Parathyroid adenoma (tissue), 2 donors: ENCODE data around the gene JUP.

Experiments used
- H2AFZ ChIP-seq: fragments of 300-600 bp; sonication (generic); one replicate; pipeline ENCODE4 v1.7.0; 2017; ENCODE audit warnings: antibody characterized with exemption, mild to moderate bottlenecking
- H3K27ac ChIP-seq: fragments of 300-600 bp; sonication (generic); one replicate; pipeline ENCODE4 v1.7.0; 2017
- H3K27me3 ChIP-seq: fragments of 300-600 bp; sonication (generic); one replicate; pipeline ENCODE4 v1.7.0; 2017; ENCODE audit warnings: low read length; ENCODE audit not compliant: control insufficient read depth, insufficient read depth
- H3K36me3 ChIP-seq: fragments of 300-600 bp; sonication (generic); one replicate; pipeline ENCODE4 v1.7.0; 2017; ENCODE audit warnings: low read length; ENCODE audit not compliant: control insufficient read depth, insufficient read depth
- H3K4me1 ChIP-seq: fragments of 300-600 bp; sonication (generic); one replicate; pipeline ENCODE4 v1.7.0; 2017; ENCODE audit warnings: control low read depth
- H3K4me2 ChIP-seq: fragments of 300-600 bp; sonication (generic); one replicate; pipeline ENCODE4 v1.7.0; 2017; ENCODE audit warnings: low read length
- H3K4me3 ChIP-seq: fragments of 300-600 bp; sonication (generic); one replicate; pipeline ENCODE4 v1.7.0; 2017; ENCODE audit warnings: low read depth, low read length
- H3K79me2 ChIP-seq: fragments of 300-600 bp; sonication (generic); one replicate; pipeline ENCODE4 v1.7.0; 2017; ENCODE audit warnings: control low read depth
- H3K9ac ChIP-seq: fragments of 300-600 bp; sonication (generic); one replicate; pipeline ENCODE4 v1.7.0; 2017; ENCODE audit warnings: mild to moderate bottlenecking
- H3K9me3 ChIP-seq: fragments of 300-600 bp; sonication (generic); one replicate; pipeline ENCODE4 v1.7.0; 2017; ENCODE audit warnings: low read length; ENCODE audit not compliant: control insufficient read depth
- TF ChIP-seq, protein P1 (sequence below): fragments of 300-600 bp; sonication (generic); IDR thresholded peaks from one replicate; pipeline ENCODE4 v1.7.0; 2017; ENCODE audit warnings: antibody characterized with exemption, mild to moderate bottlenecking
- donor health status: primary hyperparathyroidism.

Gene JUP

DNA sequence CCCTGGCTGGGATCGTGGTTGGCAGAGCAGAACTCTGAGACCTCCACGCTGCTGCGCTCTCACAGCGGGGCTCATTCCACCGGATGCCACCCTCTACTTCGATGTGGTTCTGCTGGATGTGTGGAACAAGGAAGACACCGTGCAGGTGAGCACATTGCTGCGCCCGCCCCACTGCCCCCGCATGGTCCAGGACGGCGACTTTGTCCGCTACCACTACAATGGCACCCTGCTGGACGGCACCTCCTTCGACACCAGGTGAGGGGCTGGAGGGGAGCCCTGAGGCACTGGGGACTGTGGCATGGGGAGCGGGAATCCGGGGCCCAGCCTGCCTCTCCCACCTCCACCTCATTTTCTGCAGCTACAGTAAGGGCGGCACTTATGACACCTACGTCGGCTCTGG is 31.5 kb upstream of the JUP start:
- no peaks in the 10 kb centered on the region for H3K79me2 ChIP-seq
- H2AFZ ChIP-seq = no peak overlapping the region
- no peaks in the 10 kb centered on the region for H3K9me3 ChIP-seq
- no peaks in the 10 kb centered on the region for H3K27me3 ChIP-seq
- TF ChIP-seq, protein P1, sequence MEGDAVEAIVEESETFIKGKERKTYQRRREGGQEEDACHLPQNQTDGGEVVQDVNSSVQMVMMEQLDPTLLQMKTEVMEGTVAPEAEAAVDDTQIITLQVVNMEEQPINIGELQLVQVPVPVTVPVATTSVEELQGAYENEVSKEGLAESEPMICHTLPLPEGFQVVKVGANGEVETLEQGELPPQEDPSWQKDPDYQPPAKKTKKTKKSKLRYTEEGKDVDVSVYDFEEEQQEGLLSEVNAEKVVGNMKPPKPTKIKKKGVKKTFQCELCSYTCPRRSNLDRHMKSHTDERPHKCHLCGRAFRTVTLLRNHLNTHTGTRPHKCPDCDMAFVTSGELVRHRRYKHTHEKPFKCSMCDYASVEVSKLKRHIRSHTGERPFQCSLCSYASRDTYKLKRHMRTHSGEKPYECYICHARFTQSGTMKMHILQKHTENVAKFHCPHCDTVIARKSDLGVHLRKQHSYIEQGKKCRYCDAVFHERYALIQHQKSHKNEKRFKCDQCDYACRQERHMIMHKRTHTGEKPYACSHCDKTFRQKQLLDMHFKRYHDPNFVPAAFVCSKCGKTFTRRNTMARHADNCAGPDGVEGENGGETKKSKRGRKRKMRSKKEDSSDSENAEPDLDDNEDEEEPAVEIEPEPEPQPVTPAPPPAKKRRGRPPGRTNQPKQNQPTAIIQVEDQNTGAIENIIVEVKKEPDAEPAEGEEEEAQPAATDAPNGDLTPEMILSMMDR = no peak
- no peak overlapping the region for H3K4me2 ChIP-seq
- peaks cover 8% of the 10 kb centered on the region for H3K4me1 ChIP-seq
- H3K36me3 ChIP-seq = no peaks in the 10 kb centered on the region
- no peak overlapping the region for H3K27ac ChIP-seq
- no peak overlapping the region for H3K4me3 ChIP-seq
- no peak overlapping the region for H3K9ac ChIP-seq

DNA sequence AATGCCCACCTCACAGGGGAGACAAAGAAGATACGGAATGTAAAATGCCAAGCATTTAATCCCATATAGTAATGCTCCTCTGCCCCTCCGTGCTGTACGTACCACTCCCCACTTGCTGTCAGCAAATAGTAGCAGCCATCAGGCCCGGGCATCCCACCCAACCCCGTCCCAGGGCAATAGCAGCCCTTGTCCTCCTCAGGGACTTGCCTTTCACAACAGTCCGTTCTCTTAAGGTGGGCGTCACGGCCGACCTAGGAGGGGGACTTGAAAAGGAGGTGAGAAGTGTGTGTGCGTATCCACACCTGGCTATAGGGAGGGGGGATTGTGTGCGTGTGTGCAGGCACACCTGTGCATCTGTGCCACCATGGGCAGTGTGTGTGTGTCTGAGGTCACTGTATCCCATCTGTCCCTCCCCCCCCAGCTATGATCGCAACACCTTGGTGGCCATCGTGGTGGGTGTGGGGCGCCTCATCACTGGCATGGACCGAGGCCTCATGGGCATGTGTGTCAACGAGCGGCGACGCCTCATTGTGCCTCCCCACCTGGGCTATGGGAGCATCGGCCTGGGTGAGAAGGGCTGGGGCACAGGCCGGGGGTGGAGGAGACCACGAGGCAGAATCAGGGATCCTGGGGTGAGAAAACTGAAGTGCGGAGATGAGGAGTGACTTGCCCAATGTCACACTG is 30.3 kb upstream of the JUP start:
- no peaks in the 10 kb centered on the region for H3K79me2 ChIP-seq
- H3K9me3 ChIP-seq = no peaks in the 10 kb centered on the region
- H3K4me1 ChIP-seq = peaks cover 8% of the 10 kb centered on the region
- no peak overlapping the region for H3K27ac ChIP-seq
- H3K4me2 ChIP-seq = no peak overlapping the region
- no peak overlapping the region for H3K9ac ChIP-seq
- H3K27me3 ChIP-seq = no peaks in the 10 kb centered on the region
- TF ChIP-seq, protein P1 = no peak
- H3K4me3 ChIP-seq = no peak overlapping the region
- no peaks in the 10 kb centered on the region for H3K36me3 ChIP-seq
- no peak overlapping the region for H2AFZ ChIP-seq

DNA sequence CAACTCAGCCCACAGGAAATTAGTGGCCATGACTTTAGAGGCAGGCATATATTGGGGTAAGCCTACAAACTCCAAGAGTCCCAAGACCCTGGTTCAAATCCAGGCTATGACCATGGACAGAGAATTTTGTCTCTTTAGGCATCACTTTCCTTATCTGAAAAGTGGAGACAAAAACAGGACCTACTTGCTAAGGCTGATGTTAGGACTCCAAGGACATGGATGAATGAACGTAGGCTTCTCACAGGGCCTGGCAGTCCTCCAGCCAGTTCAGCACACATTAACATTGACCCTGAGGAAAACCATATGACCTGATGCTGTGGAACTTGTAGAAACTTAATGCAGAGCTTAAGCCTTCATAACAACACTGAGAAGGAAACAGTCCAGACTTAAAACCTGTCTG is 27.7 kb upstream of the JUP start:
- peak overlapping the region; percentile 80 for H3K4me2 ChIP-seq
- peaks cover 12% of the 10 kb centered on the region for H3K4me1 ChIP-seq
- H3K9ac ChIP-seq = no peak overlapping the region
- H3K27me3 ChIP-seq = no peaks in the 10 kb centered on the region
- no peaks in the 10 kb centered on the region for H3K9me3 ChIP-seq
- H3K79me2 ChIP-seq = no peaks in the 10 kb centered on the region
- TF ChIP-seq, protein P1 = no peak
- peak overlapping the region; percentile 16 for H2AFZ ChIP-seq
- H3K27ac ChIP-seq = peak overlapping the region; percentile 48
- H3K36me3 ChIP-seq = no peaks in the 10 kb centered on the region
- no peak overlapping the region for H3K4me3 ChIP-seq

DNA sequence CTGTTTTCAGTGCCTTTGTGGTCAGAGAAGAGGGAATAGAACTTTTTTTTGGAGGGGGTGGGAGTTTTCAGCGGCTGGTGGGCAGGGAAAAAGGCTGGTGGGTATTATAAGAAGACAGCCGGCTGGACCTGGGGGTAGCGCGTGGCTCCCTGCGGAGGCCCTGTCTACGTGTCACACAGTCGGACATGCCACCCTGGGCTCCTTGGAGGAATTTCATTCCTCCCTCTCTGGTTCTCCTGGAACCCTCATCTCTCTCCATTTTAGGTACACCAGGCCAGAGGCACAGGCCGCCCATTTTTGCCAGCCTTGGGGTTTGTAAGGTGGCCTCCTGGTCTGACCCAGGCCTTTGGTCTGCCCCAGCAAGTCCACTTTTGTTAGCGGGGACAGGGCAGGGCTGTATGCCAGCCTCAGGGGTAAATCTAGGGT is 27.2 kb upstream of the JUP start:
- H3K4me1 ChIP-seq = peaks cover 12% of the 10 kb centered on the region
- no peaks in the 10 kb centered on the region for H3K9me3 ChIP-seq
- no peaks in the 10 kb centered on the region for H3K79me2 ChIP-seq
- H3K4me2 ChIP-seq = peak overlapping the region; percentile 80
- no peaks in the 10 kb centered on the region for H3K27me3 ChIP-seq
- H2AFZ ChIP-seq = peak overlapping the region; percentile 99
- no peaks in the 10 kb centered on the region for H3K36me3 ChIP-seq
- peak overlapping the region; percentile 70 for H3K27ac ChIP-seq
- TF ChIP-seq, protein P1 = no peak
- peak overlapping the region; percentile 74 for H3K4me3 ChIP-seq
- H3K9ac ChIP-seq = no peak overlapping the region

DNA sequence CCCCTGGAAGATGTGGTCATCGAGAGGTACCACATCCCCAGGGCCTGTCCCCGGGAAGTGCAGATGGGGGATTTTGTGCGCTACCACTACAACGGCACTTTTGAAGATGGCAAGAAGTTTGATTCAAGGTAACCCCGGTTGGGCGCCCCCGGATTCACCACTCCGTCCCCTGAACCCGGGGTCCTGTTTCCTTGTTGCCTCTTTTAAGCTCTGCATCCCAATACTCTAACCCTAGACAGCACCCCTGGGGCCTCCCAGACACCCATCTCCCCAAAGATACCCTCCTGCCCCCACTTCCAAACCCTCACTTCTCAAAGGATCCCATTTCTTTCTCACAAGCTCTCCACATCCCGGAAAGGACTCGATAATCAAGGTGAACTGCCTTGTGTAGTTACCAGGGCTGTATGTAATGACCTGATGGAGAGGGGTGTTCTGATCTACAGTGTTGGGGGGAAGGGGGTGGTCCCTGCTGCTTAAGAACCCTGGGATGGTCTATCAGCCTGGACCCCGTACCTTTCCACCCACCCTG is 26.7 kb upstream of the JUP start:
- H3K4me2 ChIP-seq = peak overlapping the region; percentile 80
- TF ChIP-seq, protein P1 = no peak
- peaks cover 12% of the 10 kb centered on the region for H3K4me1 ChIP-seq
- H3K27ac ChIP-seq = peak overlapping the region; percentile 70
- H3K4me3 ChIP-seq = peak overlapping the region; percentile 74
- no peaks in the 10 kb centered on the region for H3K27me3 ChIP-seq
- no peaks in the 10 kb centered on the region for H3K79me2 ChIP-seq
- H3K9ac ChIP-seq = peak overlapping the region; percentile 37
- H3K36me3 ChIP-seq = no peaks in the 10 kb centered on the region
- no peaks in the 10 kb centered on the region for H3K9me3 ChIP-seq
- peak overlapping the region; percentile 99 for H2AFZ ChIP-seq
